ENCODE data around the gene NTSR1.

The NTSR1 gene

DNA sequence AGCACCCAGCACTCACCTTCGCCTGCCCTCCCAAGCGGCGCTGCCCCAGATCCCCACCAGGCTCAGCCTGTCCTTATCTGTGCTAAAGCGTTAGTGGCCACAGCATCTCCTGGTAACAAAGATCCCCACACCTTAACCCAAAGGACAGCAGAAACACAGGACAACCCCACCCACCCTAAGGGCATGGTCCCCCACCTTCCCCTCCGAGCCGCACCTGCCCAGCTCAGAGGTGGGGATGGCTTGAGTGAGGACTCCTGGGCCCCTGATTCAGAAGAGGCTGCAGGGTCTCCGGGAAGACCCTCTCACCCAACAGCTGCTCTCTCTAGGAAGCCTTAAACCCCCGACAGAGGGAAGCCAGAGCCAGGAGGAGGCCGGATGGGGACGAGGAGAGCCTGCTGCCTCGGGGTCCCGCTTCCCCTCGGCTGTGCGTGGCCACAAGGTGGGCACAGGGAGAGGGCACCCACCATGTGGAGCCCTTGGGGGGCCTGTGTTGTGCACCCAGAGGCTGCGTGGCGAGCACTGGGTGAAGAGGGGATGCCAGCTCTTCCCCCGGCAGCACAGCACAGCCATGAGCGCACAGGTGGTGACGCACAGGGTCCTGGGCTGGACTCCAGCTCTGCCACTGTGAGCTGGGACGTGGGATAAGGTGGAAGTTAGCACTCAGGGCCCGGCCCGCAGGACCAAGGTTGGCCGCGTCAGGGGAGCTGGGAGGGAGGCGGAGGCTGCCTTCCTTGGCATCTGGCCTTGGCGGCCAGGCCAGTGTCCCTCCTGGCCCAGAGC is 55.7 kb downstream of the NTSR1 start:
- H3K27ac ChIP-seq: no peak overlapping the region
- H3K4me3 ChIP-seq: no peak overlapping the region

DNA sequence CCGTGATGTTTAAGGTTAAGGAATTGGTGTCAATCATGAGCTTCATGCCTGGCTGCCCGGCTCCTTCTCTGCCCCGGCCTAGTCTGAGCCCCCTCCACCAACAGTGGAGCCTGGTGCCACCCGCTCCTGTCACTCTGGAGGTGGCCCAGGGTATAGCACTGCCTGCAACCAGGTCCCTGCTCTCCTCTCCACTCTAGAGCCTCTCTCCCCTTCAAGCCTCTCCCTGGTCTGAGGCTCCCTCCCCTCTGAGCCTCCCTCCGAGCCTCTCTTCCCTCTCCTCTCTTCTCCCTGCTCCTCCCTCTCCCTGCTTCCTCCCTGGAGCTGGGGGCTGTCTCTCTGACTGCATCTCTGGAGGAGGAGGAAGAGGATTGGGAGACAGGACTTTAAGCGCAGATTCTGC is 56.4 kb downstream of the NTSR1 start:
- Histone ChIP-seq H3K4me3 (no peak overlapping the region), H3K27ac (no peak overlapping the region)

DNA sequence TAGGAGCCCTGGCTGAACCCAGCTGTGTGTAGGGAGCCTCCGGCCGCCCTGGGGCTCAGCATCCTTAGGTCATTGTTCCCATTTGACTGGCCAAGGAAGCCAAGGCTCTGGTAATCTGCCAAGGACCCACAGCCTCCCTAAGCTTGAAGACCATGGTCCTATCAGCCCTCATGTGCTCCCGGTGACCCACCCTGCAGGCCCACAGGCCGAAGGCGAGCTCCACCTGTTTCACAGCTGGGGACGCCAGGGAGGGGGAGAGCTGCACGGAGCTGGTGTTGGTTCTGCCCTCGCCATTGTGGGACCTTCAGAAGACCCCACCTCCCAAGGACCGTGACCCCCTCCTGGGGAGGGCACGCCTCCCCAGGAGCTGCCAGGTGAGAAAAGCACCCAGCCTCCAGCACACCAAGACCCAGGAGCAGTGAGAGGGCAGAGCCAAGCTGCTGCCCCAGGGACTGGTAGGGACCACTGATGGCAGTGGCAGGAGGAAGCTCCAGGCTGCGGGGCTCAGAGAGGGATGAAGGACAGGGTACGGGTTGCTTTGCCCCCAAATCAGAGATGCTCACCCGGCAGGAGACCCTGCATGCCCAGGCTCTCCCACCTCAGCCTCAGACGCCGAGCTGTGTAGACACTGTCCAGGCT is 56.9 kb downstream of the NTSR1 start:
- H3K27ac ChIP-seq: no peak overlapping the region
- H3K4me3 ChIP-seq: no peak overlapping the region

DNA sequence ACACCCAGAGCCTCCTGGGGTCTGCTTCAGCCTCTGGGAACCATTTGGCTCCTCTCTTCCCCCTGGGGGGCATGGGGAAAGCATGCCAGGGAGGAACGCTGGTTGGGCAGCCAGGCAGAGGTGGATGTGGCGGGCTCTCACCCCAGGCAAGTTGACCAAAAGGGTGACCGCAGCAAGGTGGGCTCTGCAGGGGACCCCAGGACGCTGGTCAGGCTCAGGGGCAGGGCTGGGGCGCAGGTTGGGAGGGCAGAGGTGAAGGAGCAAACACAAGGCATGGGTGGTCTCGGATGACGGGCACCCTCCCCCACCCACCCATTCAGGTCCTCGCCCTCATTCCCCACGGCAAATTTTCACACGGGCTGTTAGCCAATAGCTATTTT is 57.4 kb downstream of the NTSR1 start:
- no peak overlapping the region for H3K27ac ChIP-seq
- H3K4me3 ChIP-seq: no peak overlapping the region

DNA sequence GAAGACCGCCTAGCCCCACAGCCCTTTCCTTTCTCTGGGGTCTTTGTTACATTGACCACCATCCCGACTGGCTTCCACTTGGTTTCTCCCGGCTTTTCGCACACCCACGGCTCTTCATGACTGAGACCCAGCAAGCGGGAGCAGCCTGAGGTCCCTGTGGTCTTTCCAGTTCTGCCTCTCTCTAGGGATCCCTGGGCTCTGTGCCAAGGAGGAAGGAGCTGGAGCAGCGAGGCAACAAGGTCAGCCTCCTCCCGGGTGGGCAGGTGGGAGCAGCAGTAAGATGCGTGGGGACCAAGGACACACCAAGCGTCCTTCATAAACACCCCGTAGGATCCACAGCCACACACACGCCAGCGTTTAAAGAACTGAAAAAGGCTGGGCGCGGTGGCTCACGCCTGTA is 58.1 kb downstream of the NTSR1 start:
- Histone ChIP-seq H3K4me3 (no peak overlapping the region), H3K27ac (no peak overlapping the region)

DNA sequence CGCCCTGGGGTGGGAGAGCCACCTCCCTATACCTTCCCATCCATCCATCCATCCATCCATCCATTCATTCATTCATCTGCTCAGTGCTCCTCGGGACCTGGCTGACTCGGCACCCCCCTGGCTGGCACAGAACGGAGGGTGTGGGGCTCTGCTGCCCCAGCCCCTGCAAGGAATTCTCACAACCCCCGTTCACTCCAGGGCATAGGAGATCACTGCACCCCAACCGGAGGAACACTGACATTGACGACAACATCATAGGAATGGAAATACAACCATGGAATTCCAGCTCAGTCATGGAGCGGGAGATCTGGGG is 59.6 kb downstream of the NTSR1 start:
- no peak overlapping the region for H3K27ac ChIP-seq

DNA sequence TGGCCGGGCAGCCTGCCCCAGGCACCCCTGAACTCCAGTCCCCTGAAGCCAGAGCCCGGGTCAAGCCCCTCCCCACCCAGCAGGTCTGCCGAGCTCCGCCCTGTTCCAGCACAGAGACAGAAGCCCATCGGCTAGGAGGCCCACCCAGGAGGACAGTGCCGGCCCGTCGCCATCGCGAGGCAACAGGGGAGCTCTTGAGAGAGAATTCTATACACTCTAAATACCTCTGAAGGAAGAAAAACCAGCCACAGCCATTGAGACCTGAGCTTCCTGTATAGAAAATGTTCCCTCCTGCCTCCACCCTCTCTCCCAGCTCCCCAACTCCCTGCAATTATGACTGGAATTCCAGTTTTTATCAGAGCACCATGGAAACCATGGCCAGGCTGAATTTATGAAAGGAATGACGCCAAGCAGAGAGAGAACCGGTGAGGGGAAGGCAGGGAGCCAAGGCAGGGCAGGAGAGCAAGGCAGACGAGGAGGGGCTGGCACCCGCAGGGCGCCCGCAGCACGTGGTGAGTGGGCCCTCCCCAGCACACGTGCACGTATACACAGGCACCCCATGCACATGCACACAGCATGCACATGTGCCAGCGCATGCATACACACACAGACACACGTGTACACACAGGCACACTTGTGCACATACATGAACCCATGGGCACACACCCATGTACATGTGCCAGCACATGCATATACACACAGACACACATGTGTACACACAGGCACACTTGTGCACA is 60.1 kb downstream of the NTSR1 start:
- Histone ChIP-seq H3K4me3 (no peak overlapping the region), H3K27ac (no peak overlapping the region)

More for the DNA sequence above, 59.6 kb downstream of the NTSR1 start:
- no peak overlapping the region for H3K4me3 ChIP-seq

DNA sequence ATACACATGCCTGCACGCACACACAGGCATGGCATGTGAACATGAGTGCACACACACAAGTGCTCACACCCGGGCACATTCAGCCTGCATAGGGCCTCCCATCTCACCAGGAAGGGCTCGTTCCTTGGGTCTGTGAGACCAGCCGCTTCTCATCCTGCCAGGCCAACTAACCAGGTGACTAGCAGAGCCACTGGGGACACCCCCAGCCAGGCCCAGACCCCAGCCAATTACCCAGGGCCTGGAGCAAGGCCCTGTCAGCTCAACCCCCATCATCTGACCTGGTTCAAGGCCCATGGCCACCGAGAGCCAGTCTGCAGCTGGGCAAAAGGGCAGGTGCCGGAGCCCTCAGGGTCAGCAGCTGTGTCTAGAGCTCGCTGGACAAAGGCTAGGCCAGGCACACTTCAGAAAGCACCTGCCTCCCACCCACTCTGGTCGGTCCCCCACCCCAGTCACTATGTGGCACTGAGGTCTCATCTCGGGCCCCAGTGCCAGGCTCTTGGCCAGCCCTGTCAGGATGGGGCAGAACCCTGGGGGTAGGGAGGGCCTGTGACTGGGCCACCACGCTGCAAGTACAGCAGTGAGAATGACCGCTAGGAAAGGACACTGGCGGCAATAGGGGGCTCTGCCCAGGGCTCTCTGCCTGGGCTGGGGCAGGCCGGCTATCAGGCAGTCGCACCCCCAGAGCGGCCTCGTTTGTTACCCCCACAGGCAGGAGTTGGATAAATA is 60.9 kb downstream of the NTSR1 start:
- no peak overlapping the region for H3K27ac ChIP-seq
- H3K4me3 ChIP-seq: no peak overlapping the region

DNA sequence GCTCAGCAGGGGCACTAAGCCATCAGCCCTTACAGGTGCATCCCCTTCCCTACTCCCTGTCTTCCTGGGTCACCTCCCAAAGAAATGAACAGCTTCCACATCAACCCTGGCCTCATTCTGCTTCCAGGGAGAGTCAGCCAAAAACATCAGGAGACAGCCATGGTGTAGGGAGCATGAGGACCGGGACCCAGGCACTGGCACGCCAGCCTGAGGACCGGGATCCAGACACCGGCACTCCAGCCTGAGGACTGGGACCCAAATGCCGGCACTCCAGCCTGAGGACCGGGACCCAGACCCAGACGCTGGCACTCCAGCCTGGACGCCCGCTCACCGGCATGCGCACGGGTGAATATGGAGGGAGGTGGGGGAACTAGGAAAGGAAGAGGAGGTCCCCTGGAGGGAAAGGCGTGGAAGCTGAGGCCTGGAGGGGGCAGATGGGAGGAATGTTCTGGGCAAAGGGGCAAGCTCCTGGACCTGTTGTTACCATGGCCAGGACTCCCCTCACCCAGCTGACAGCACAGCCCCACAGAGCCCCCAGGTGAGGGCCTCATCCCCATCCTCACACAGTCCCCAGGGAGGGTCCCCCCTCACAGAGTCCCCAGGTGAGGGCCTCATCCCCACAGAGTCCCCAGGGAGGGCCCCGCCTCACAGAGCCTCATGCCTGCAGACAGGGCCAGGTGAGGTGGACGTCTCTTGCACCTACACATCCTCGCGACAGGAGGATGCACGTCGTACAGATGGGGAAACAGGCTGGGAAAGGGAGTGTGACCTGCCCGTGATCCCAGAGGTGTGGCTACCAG is 61.7 kb downstream of the NTSR1 start:
- H3K4me3 ChIP-seq: no peak overlapping the region
- no peak overlapping the region for H3K27ac ChIP-seq

DNA sequence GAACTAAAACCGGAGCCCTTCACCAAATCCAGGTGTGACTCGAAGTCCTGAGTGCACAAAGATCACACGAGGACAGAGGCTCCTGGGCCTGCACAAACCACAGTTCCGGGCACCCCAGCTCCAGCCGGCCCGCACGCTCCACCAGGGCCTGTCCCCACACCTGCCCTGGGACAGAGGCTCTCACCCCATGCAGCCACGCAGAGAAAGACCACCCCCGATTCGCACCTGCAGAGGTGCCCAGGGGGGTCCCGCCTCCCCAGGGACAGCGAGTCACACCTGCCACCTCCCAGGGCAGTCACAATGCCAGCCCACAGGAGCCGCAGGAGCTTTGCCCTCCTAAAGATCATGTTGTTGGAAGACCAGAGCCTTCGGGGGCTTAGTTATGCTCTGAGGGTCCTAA is 62.3 kb downstream of the NTSR1 start:
- H3K27ac ChIP-seq: no peak overlapping the region
- no peak overlapping the region for H3K4me3 ChIP-seq

DNA sequence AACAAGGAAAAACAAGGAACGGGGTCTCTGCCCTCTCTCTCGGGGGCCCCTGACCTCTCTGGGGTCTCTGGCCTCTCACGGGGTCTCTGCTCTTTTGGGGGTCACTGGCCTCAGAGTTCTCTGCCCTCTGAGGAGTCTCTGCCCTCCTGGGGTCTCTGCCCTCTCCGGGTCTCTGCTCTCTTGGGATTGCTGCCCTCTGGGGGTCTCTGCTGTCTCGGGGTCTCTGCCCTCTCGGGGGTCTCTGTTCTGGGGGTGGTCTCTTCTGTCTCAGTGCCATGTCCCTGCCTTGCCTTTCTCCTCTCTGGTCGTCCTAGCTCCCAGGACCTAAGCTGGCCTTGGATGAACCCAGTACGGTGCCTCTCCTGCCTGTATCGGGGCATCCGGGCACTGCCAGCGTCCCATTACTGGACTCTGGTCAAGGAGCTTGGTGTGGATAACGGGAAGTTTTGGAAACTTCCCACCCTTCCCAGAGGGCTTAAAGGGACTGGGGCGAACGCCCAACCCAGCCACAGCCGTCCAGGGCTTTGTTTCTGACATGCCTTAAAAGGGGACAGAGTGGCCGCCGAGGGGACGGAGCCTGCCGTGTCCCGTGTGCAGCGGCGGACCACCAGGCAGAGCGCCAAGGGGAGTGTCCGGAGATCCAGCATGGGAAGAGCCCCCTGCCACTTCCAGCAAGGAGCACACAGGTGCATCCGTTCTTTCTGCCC is 62.9 kb downstream of the NTSR1 start:
- H3K27ac ChIP-seq: no peak overlapping the region
- no peak overlapping the region for H3K4me3 ChIP-seq

DNA sequence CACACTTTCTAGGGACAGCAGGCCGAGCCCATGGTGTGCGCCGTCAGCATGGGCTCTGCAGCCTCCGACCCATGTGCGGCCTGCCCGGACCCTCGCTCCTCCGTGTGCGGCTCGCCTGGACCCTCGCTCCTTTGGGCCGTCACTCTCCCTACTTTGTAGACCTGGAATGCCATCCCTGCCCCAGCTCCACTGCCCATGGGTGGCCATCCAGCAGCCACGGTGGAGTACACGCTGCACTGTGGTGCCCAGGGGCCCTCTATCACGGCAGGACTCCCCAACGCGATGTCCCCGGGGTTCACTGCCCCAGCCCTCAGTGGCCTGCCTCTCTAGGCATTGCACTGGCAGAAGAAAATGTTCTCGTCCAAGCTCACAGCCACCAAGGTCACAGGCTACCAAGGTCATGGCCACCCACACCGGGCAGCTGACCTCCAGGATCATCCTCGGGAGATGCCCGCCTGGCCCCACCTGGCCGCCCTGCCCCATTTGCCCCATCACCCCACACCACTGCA is 63.5 kb downstream of the NTSR1 start:
- Histone ChIP-seq H3K27ac (no peak overlapping the region), H3K4me3 (no peak overlapping the region)

DNA sequence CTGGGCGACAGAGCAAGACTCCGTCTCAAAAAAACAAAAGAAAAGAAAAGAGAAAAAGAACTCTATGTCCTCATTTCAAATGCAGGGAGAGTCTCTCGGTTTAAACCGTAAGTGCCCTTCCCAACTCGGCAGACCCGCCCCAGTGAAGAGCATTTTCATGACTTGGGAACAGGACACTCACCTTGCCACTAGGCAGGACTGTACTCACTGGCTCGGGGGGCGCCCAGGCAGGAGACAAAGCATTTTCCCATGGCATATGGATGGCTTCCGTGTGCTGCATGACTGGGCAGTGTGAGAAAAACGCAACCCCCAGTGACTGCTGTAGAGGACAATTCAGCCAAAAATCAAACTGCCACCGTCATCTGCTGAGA is 64.0 kb downstream of the NTSR1 start:
- H3K4me3 ChIP-seq: no peak overlapping the region
- no peak overlapping the region for H3K27ac ChIP-seq

DNA sequence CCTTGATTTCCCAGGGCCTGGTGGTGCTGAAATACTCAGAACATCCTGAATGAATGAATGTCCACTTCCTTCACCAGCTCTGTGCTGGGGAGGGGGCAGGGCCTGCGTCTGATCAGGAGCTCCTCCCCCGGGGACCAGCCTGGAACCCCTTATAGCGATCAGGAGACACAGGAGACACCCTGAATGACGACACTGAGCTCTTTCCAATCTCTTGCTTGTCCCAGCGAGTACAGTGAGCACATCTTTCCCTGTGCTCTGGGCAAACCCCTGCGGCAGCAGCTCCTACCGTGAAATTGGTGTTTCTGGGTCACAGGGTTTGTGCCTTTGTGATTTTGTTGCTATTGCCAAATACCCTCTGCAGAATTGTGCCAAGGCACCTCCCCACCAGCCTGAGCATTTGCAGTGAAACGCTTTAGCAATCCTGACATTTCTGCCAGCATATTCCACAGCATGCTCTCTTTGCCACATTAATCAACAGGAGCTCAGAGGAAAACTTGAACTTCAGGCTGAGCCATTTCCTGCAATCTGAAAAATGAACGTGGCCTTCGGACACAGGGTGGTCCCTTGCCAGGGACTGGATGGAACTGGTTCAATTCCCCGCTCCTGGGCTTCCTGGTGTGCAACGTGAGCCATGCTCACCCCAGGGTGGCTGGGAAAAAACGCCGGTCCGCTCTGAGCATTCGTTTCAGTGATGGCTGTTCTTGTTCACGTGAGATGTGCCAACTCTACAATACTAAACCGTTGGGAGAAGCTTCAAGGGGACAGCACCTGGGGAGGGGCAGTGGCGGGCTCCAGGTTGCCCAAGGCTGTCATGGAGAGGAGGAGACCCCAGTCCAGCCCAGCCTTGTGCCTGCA is 64.6 kb downstream of the NTSR1 start:
- H3K27ac ChIP-seq: peak overlapping the region in 1 of 21 experiments; percentile 57
- H3K4me3 ChIP-seq: no peak overlapping the region

DNA sequence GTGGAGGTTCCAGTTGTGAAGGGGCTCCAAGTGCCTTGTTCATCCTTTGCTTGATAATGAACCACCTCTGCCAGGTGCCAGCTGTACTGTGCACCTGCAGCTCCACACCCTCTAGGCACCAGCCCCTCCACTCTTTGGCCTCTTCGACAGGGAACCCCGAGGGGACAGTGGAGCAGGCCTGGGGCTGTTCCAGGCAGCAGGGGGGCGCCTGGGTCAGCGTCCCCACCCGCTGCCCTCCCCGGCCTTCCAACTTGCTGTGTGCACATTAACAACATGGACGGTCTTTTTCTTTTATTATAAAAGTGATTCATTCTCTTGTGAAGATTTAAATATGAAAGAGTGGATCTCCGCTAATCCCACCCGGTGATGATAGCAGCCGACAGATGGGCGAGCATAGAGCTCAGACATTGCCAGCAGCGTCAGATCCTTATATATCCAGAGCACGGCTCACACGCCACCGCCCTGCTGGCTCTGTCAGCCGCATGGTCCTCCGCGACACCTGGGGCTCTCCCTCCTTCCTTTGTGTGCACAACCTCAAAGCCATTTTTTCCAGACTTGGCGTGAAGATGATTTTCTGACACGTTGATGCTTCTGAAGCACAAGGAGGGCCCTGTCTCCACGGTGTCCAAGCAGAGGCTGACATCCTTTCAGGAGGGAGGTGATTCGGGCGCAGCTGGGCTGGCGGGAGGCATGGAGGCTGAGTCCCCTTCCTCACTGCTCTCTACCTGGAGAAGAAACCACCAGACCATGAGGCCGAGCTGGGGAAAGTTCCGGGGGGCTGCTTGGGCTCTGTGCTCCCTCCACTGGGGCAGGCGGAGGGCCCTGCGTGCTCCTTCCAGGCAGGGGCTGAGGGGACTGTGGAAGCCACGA is 65.4 kb downstream of the NTSR1 start:
- no peak overlapping the region for H3K4me3 ChIP-seq
- peak overlapping the region in 1 of 21 experiments; percentile 57 for H3K27ac ChIP-seq

DNA sequence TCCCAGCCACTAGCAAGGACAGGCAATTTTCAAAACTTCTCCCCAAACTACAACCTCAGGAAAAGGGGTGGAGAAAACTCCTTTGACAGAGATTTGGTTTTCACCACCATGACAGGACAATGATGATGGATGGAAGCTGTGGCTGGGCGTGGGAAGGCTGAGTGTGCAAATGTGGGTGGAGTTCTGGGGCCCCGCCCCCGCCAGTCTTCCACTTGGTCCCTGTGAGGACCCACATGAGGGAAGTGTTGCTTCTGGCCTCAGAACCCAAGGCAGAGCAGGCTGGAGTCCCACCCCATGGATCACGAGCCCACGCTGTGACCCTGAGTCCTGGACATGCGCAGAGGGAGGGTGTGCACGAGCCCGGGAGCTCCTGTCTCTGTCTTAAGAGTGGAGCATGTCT is 66.1 kb downstream of the NTSR1 start:
- H3K27ac ChIP-seq: no peak overlapping the region
- no peak overlapping the region for H3K4me3 ChIP-seq

DNA sequence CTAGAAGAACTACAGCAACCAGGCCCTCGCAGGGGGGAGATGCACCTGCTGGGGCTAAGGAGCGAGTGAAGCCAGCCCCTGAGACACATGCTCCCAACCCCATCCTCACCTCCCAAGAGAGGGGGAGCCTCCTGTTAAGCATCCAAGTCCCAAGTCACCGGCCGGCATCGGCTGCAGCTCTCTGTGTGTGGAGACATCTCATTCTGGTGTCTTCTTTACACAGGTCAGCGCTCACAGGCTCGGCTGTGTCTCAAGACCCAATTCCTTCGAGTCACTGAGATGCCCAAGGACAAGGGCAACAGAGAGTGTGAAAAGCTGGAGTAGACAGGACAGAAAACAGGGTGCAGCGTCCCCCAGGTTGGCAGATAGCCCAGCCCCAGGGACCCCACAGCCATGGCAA is 66.6 kb downstream of the NTSR1 start:
- H3K27ac ChIP-seq: peak overlapping the region in 1 of 21 experiments; percentile 65
- no peak overlapping the region for H3K4me3 ChIP-seq

Measured in skin epidermis (tissue), 12 donors.